NCI-H526 (cell line): ENCODE results near the gene CHST3.
"Not testable (repeated sequence)": the region's sequence is repeated elsewhere in the genome, so short reads cannot be mapped to it uniquely, and the experiment has no call there.

Experiments
- DNase-seq, 2 experiments: peaks; one replicate each; lab custom pipeline; 2025; lab: John Stamatoyannopoulos, UW

Gene CHST3

GRCh38 chr10:71964098-71964742, at the start of gene CHST3:
Gene CHST3 (plus strand): TSS chr10:71964395. CDS start chr10:72005843, 41,448 bp downstream.
- DNase-seq = peak; percentile 20 to 57

- DNase-seq = no peak
Measured at GRCh38 chr10:71916827-71917226, 47.4 kb upstream of the CHST3 start.

- no peak for DNase-seq
Measured at GRCh38 chr10:71918992-71919391, 45.2 kb upstream of the CHST3 start.

GRCh38 chr10:71919956-71920539, 44.1 kb upstream of the CHST3 start:
- not testable (repeated sequence) for DNase-seq

- DNase-seq = no peak
Measured at GRCh38 chr10:71920540-71921323, 43.5 kb upstream of the CHST3 start.

- DNase-seq = no peak
Measured at GRCh38 chr10:71921324-71922027, 42.7 kb upstream of the CHST3 start.

- no peak for DNase-seq
Measured at GRCh38 chr10:71923138-71923692, 41.0 kb upstream of the CHST3 start.

GRCh38 chr10:71924771-71925170, 39.4 kb upstream of the CHST3 start:
- DNase-seq = no peak

GRCh38 chr10:71927159-71927558, 37.0 kb upstream of the CHST3 start:
- no peak for DNase-seq

GRCh38 chr10:71927776-71928592, 36.2 kb upstream of the CHST3 start:
- no peak for DNase-seq

- DNase-seq = no peak
Measured at GRCh38 chr10:71931295-71931694, 32.9 kb upstream of the CHST3 start.

GRCh38 chr10:71933651-71934050, 30.5 kb upstream of the CHST3 start:
- no peak for DNase-seq

GRCh38 chr10:71938211-71938610, 26.0 kb upstream of the CHST3 start:
- DNase-seq = no peak

GRCh38 chr10:71939304-71939703, 24.9 kb upstream of the CHST3 start:
- no peak for DNase-seq

- DNase-seq = no peak
Measured at GRCh38 chr10:71939861-71940474, 24.2 kb upstream of the CHST3 start.

- DNase-seq = no peak
Measured at GRCh38 chr10:71940752-71941151, 23.4 kb upstream of the CHST3 start.

GRCh38 chr10:71941318-71941717, 22.9 kb upstream of the CHST3 start:
- DNase-seq = no peak

- no peak for DNase-seq
Measured at GRCh38 chr10:71945819-71946474, 18.2 kb upstream of the CHST3 start.

GRCh38 chr10:71946700-71947099, 17.5 kb upstream of the CHST3 start:
- no peak for DNase-seq

GRCh38 chr10:71948496-71949067, 15.6 kb upstream of the CHST3 start:
- DNase-seq = no peak
